Measurements from ENCODE around the gene PRLH. TPM values are rescaled to one million over a fixed set of nuclear protein-coding genes. Genes with fewer than 3 reads are reported as not detected.

Gene PRLH
- total and polyA plus RNA-seq, 9 donors = not detected

- WGBS (ENCODE audit: insufficient coverage) = 16% methylated on average over 24 of the region's 25 CpGs
- no peak overlapping the region for H3K4me3 ChIP-seq (ENCODE audit: low read length)
- H3K9me3 ChIP-seq (replicated peaks; ENCODE audit: control insufficient read depth, low read depth, low read length) = no peaks in the 10 kb centered on the region
- no peaks in the 10 kb centered on the region for H3K27me3 ChIP-seq (ENCODE audit: control insufficient read depth, insufficient read depth, low read length)
- H3K4me1 ChIP-seq (ENCODE audit: control insufficient read depth, insufficient read depth, low read length) = peaks cover 15% of the 10 kb centered on the region
- peak overlapping the region; percentile 10 for H3K27ac ChIP-seq (ENCODE audit: low read length)
- H3K36me3 ChIP-seq (ENCODE audit: control insufficient read depth, insufficient read depth, low read length) = no peaks in the 10 kb centered on the region
- peak; percentile 88 for DNase-seq
Measured at GRCh38 chr2:237581751-237582746, 15.7 kb downstream of the PRLH start.

- no peak for DNase-seq
- Histone ChIP-seq H3K4me3 (ENCODE audit: low read length) (no peak overlapping the region), H3K36me3 (ENCODE audit: control insufficient read depth, insufficient read depth, low read length) (no peaks in the 10 kb centered on the region), H3K9me3 (replicated peaks; ENCODE audit: control insufficient read depth, low read depth, low read length) (no peaks in the 10 kb centered on the region), H3K4me1 (ENCODE audit: control insufficient read depth, insufficient read depth, low read length) (peaks cover 17% of the 10 kb centered on the region), H3K27me3 (ENCODE audit: control insufficient read depth, insufficient read depth, low read length) (no peaks in the 10 kb centered on the region), H3K27ac (ENCODE audit: low read length) (no peak overlapping the region)
- WGBS (ENCODE audit: insufficient coverage) = 97% methylated on average over 6 of the region's 19 CpGs
Measured at GRCh38 chr2:237583385-237584295, 17.3 kb downstream of the PRLH start.

- 75% methylated on average over 13 of the region's 15 CpGs for WGBS (ENCODE audit: insufficient coverage)
- Histone ChIP-seq H3K4me3 (ENCODE audit: low read length) (no peak overlapping the region), H3K27me3 (ENCODE audit: control insufficient read depth, insufficient read depth, low read length) (no peaks in the 10 kb centered on the region), H3K4me1 (ENCODE audit: control insufficient read depth, insufficient read depth, low read length) (peaks cover 20% of the 10 kb centered on the region), H3K36me3 (ENCODE audit: control insufficient read depth, insufficient read depth, low read length) (no peaks in the 10 kb centered on the region), H3K27ac (ENCODE audit: low read length) (no peak overlapping the region), H3K9me3 (replicated peaks; ENCODE audit: control insufficient read depth, low read depth, low read length) (no peaks in the 10 kb centered on the region)
- DNase-seq = no peak
Measured at GRCh38 chr2:237585590-237586221, 19.3 kb downstream of the PRLH start.

- H3K9me3 ChIP-seq (replicated peaks; ENCODE audit: control insufficient read depth, low read depth, low read length) = no peaks in the 10 kb centered on the region
Measured at GRCh38 chr2:237588044-237588696, 21.8 kb downstream of the PRLH start.

GRCh38 chr2:237590272-237591140, 24.1 kb downstream of the PRLH start, which contains the start of gene RAB17:
RAB17 (minus strand) TSS chr2:237590734; CDS start chr2:237586154, 4,580 bp downstream.
- DNase-seq = no peak
- Histone ChIP-seq H3K4me1 (ENCODE audit: control insufficient read depth, insufficient read depth, low read length) (peaks cover 22% of the 10 kb centered on the region), H3K9me3 (replicated peaks; ENCODE audit: control insufficient read depth, low read depth, low read length) (no peaks in the 10 kb centered on the region), H3K27me3 (ENCODE audit: control insufficient read depth, insufficient read depth, low read length) (peaks cover 2% of the 10 kb centered on the region), H3K36me3 (ENCODE audit: control insufficient read depth, insufficient read depth, low read length) (no peaks in the 10 kb centered on the region), H3K27ac (ENCODE audit: low read length) (no peak within 1 kb of the TSS), H3K4me3 (ENCODE audit: low read length) (no peak within 1 kb of the TSS)
- 66% methylated on average over 14 of the region's 16 CpGs for WGBS (ENCODE audit: insufficient coverage)

More at GRCh38 chr2:237588044-237588696, 21.8 kb downstream of the PRLH start:
- peaks cover 10% of the 10 kb centered on the region for H3K4me1 ChIP-seq (ENCODE audit: control insufficient read depth, insufficient read depth, low read length)
- no peak overlapping the region for H3K4me3 ChIP-seq (ENCODE audit: low read length)
- H3K27ac ChIP-seq (ENCODE audit: low read length) = no peak overlapping the region
- 66% methylated on average over 5 of the region's 9 CpGs for WGBS (ENCODE audit: insufficient coverage)
- DNase-seq = no peak
- no peaks in the 10 kb centered on the region for H3K36me3 ChIP-seq (ENCODE audit: control insufficient read depth, insufficient read depth, low read length)
- H3K27me3 ChIP-seq (ENCODE audit: control insufficient read depth, insufficient read depth, low read length) = peaks cover 2% of the 10 kb centered on the region

GRCh38 chr2:237591141-237591881, 24.9 kb downstream of the PRLH start:
- H3K9me3 ChIP-seq (replicated peaks; ENCODE audit: control insufficient read depth, low read depth, low read length) = no peaks in the 10 kb centered on the region
- no peak overlapping the region for H3K4me3 ChIP-seq (ENCODE audit: low read length)
- WGBS (ENCODE audit: insufficient coverage) = 44% methylated on average over 6 of the region's 19 CpGs
- H3K36me3 ChIP-seq (ENCODE audit: control insufficient read depth, insufficient read depth, low read length) = no peaks in the 10 kb centered on the region
- H3K27ac ChIP-seq (ENCODE audit: low read length) = no peak overlapping the region
- H3K27me3 ChIP-seq (ENCODE audit: control insufficient read depth, insufficient read depth, low read length) = peaks cover 2% of the 10 kb centered on the region
- no peak for DNase-seq
- H3K4me1 ChIP-seq (ENCODE audit: control insufficient read depth, insufficient read depth, low read length) = peaks cover 22% of the 10 kb centered on the region

GRCh38 chr2:237592425-237592980, 26.1 kb downstream of the PRLH start:
- Histone ChIP-seq H3K36me3 (ENCODE audit: control insufficient read depth, insufficient read depth, low read length) (no peaks in the 10 kb centered on the region), H3K4me1 (ENCODE audit: control insufficient read depth, insufficient read depth, low read length) (peaks cover 20% of the 10 kb centered on the region), H3K4me3 (ENCODE audit: low read length) (no peak overlapping the region), H3K27me3 (ENCODE audit: control insufficient read depth, insufficient read depth, low read length) (peaks cover 2% of the 10 kb centered on the region), H3K9me3 (replicated peaks; ENCODE audit: control insufficient read depth, low read depth, low read length) (no peaks in the 10 kb centered on the region), H3K27ac (ENCODE audit: low read length) (no peak overlapping the region)
- no peak for DNase-seq
- 97% methylated on average over 10 of the region's 18 CpGs for WGBS (ENCODE audit: insufficient coverage)

- Histone ChIP-seq H3K36me3 (ENCODE audit: control insufficient read depth, insufficient read depth, low read length) (no peaks in the 10 kb centered on the region), H3K27ac (ENCODE audit: low read length) (no peak overlapping the region), H3K4me3 (ENCODE audit: low read length) (no peak overlapping the region), H3K9me3 (replicated peaks; ENCODE audit: control insufficient read depth, low read depth, low read length) (no peaks in the 10 kb centered on the region), H3K27me3 (ENCODE audit: control insufficient read depth, insufficient read depth, low read length) (peaks cover 2% of the 10 kb centered on the region), H3K4me1 (ENCODE audit: control insufficient read depth, insufficient read depth, low read length) (peaks cover 20% of the 10 kb centered on the region)
- WGBS (ENCODE audit: insufficient coverage) = 88% methylated on average over 9 of the region's 10 CpGs
- no peak for DNase-seq
Measured at GRCh38 chr2:237593036-237593435, 26.7 kb downstream of the PRLH start.

Data from muscle of leg (tissue), 11 donors.